SK-N-SH (cell line): ENCODE results near the gene REXO5. TPM values are rescaled to one million over a fixed set of nuclear protein-coding genes. Genes with fewer than 3 reads are reported as not detected.

Source experiments
- CTCF ChIA-PET: fragments of 300-600, 350-600 bp; formaldehyde crosslinking; extraction: SDS; loops from one replicate; lab custom pipeline; 2021; lab: Yijun Ruan, JAX
- POLR2A ChIA-PET: fragments of 350-600 bp; sonication (Branson Sonifier 250); formaldehyde crosslinking; extraction: SDS; loops from one replicate; lab custom pipeline; 2020; ENCODE audit warnings: antibody characterized with exemption, inconsistent platforms; lab: Yijun Ruan, JAX
- DNase-seq: peaks from one replicate; pipeline ENCODE4 v3.0.0; 2012
- H2AFZ ChIP-seq: fragments of 200-600 bp; sonication (generic); 2 replicates; pipeline ENCODE4 v1.8.1; 2016; ENCODE audit warnings: antibody characterized with exemption, mild to moderate bottlenecking, low read depth
- H3F3A ChIP-seq: fragments of 200-600 bp; sonication (generic); replicated peaks from 2 replicates; pipeline ENCODE3; 2016; ENCODE audit warnings: antibody characterized with exemption, mild to moderate bottlenecking; ENCODE audit not compliant: insufficient read depth
- H3K27ac ChIP-seq, 2 experiments: fragments of 200-500 bp in 1 of 2; fragments of 200-600 bp in 1 of 2; sonication (Bioruptor generic) in 1 of 2; sonication (generic), shearing (Covaris generic) in 1 of 2; 2 replicates each; pipeline versions ENCODE4 v1.5.1 to v1.6.1; 2014 to 2016; ENCODE audit warnings: low read depth in 2 of 2, inconsistent platforms in 1 of 2, low read length in 1 of 2, mild to moderate bottlenecking in 1 of 2, mixed read lengths in 1 of 2
- H3K27me3 ChIP-seq: fragments of 200-600 bp; sonication (generic), shearing (Covaris generic); 2 replicates; pipeline ENCODE4 v1.6.1; 2016; ENCODE audit warnings: mixed run types; ENCODE audit not compliant: insufficient read depth
- H3K36me3 ChIP-seq, 2 experiments: fragments of 200-500 bp in 1 of 2; fragments of 200-600 bp in 1 of 2; sonication (Bioruptor generic) in 1 of 2; sonication (generic) in 1 of 2; replicated peaks in 1 of 2; 2 replicates each; pipeline versions ENCODE3 to v1.5.1; 2014 to 2016; ENCODE audit warnings: low read length in 1 of 2, mild to moderate bottlenecking in 1 of 2; ENCODE audit not compliant: insufficient read depth in 2 of 2, control insufficient read depth in 1 of 2
- H3K4me1 ChIP-seq, 2 experiments: fragments of 200-500 bp in 1 of 2; fragments of 200-600 bp in 1 of 2; sonication (Bioruptor generic) in 1 of 2; sonication (generic), shearing (Covaris generic) in 1 of 2; 2 replicates each; pipeline versions ENCODE4 v1.5.1 to v1.6.1; 2014 to 2016; ENCODE audit warnings: low read depth in 1 of 2, low read length in 1 of 2, mixed run types in 1 of 2; ENCODE audit not compliant: insufficient read depth in 2 of 2, control insufficient read depth in 1 of 2
- H3K4me2 ChIP-seq: fragments of 200-600 bp; sonication (generic), shearing (Covaris generic); 2 replicates; pipeline ENCODE4 v1.6.1; 2017; ENCODE audit warnings: mixed run types
- H3K4me3 ChIP-seq, 2 experiments: fragments of 200-500 bp in 1 of 2; fragments of 200-600 bp in 1 of 2; sonication (Bioruptor generic) in 1 of 2; sonication (generic), shearing (Covaris generic) in 1 of 2; 2 replicates each; pipeline versions ENCODE4 v1.5.1 to v1.8.1; 2014 to 2016; ENCODE audit warnings: low read depth in 2 of 2, inconsistent platforms in 1 of 2, low read length in 1 of 2, mild to moderate bottlenecking in 1 of 2, mixed read lengths in 1 of 2, moderate library complexity in 1 of 2
- H3K79me2 ChIP-seq: fragments of 200-600 bp; sonication (generic); 2 replicates; pipeline ENCODE4 v1.8.1; 2017; ENCODE audit warnings: mild to moderate bottlenecking; ENCODE audit not compliant: insufficient read depth
- H3K9ac ChIP-seq: fragments of 200-600 bp; sonication (generic); 2 replicates; pipeline ENCODE4 v1.6.1; 2017; ENCODE audit warnings: mixed run types
- H3K9me2 ChIP-seq: fragments of 200-600 bp; sonication (generic); 2 replicates; pipeline ENCODE4 v1.6.1; 2017; ENCODE audit warnings: mixed run types
- H3K9me3 ChIP-seq: fragments of 200-600 bp; sonication (generic); 2 replicates; pipeline ENCODE4 v1.6.1; 2017; ENCODE audit warnings: mixed run types, mild to moderate bottlenecking, moderate library complexity
- H4K20me1 ChIP-seq: fragments of 200-600 bp; sonication (generic); 2 replicates; pipeline ENCODE4 v1.6.1; 2017; ENCODE audit warnings: mild to moderate bottlenecking, mixed run types; ENCODE audit not compliant: insufficient read depth
- CHD2 ChIP-seq: fragments of 150-350 bp; IDR thresholded peaks from 2 replicates; pipeline ENCODE4 v1.6.1; 2018; ENCODE audit warnings: low read length; ENCODE audit not compliant: partially characterized antibody
- ELF1 ChIP-seq: IDR thresholded peaks from 2 replicates; pipeline ENCODE4 v1.4.0; 2012
- EP300 ChIP-seq, 2 experiments: IDR thresholded peaks; 2 replicates each; pipeline versions ENCODE4 v1.4.0 to v1.6.1; 2012; ENCODE audit warnings: borderline replicate concordance in 1 of 2, low read depth in 1 of 2, low read length in 1 of 2
- FOSL2 ChIP-seq: IDR thresholded peaks from 2 replicates; pipeline ENCODE4 v1.4.0; 2012; ENCODE audit warnings: low read depth, mild to moderate bottlenecking, moderate library complexity, borderline replicate concordance
- GABPA ChIP-seq: IDR thresholded peaks from 2 replicates; pipeline ENCODE4 v1.4.0; 2012; ENCODE audit warnings: low read depth, mild to moderate bottlenecking
- GATA2 ChIP-seq: sonication (generic); formaldehyde crosslinking; IDR thresholded peaks from 2 replicates; pipeline ENCODE4 v1.5.0; 2020; ENCODE audit warnings: mild to moderate bottlenecking, missing genetic modification reagents
- MAX ChIP-seq: IDR thresholded peaks from 2 replicates; pipeline ENCODE4 v1.4.0; 2012; ENCODE audit warnings: low read depth
- MEF2A ChIP-seq: IDR thresholded peaks from 2 replicates; pipeline ENCODE4 v1.4.0; 2012; ENCODE audit warnings: low read depth, borderline replicate concordance
- NFIC ChIP-seq: IDR thresholded peaks from 2 replicates; pipeline ENCODE4 v1.4.0; 2012; ENCODE audit warnings: borderline replicate concordance
- POLR2AphosphoS5 ChIP-seq: IDR thresholded peaks from 2 replicates; pipeline ENCODE4 v1.6.1; 2012; ENCODE audit warnings: low read depth, low read length
- RCOR1 ChIP-seq: fragments of 150-350 bp; IDR thresholded peaks from 2 replicates; pipeline ENCODE4 v1.6.1; 2017; ENCODE audit warnings: antibody characterized with exemption, low read length
- RFX5 ChIP-seq: IDR thresholded peaks from 2 replicates; pipeline ENCODE4 v1.6.1; 2012; ENCODE audit warnings: mild to moderate bottlenecking, improper control_type of control experiment, low read length
- RXRA ChIP-seq: IDR thresholded peaks from 2 replicates; pipeline ENCODE4 v1.4.0; 2012; ENCODE audit warnings: low read depth, mild to moderate bottlenecking, borderline replicate concordance
- TCF12 ChIP-seq: IDR thresholded peaks from 2 replicates; pipeline ENCODE4 v1.4.0; 2012
- USF2 ChIP-seq: fragments of 150-350 bp; IDR thresholded peaks from 2 replicates; pipeline ENCODE4 v1.6.1; 2017; ENCODE audit warnings: antibody characterized with exemption, low read length, low read depth, borderline replicate concordance
- WGBS: methylation state at CpG from one replicate; pipeline ENCODE4 v1.1.6; 2017; ENCODE audit warnings: low lambda C conversion rate; 5-methylcytosine and 5-hydroxymethylcytosine counted together
- polyA plus RNA-seq, 3 experiments: library from polyadenylated mRNA; depleted of rRNA; stranded (reverse); fragments of >200 nt; gene quantifications; 2 replicates each; pipeline ENCODE4 v1.2.3, GENCODE V29; 2012
- TF ChIP-seq, protein P1 (sequence below): IDR thresholded peaks from 2 replicates; pipeline ENCODE4; 2012
- TF ChIP-seq, protein P2 (sequence below): fragments of 150-350 bp; IDR thresholded peaks from 2 replicates; pipeline ENCODE4 v1.6.1; 2016; ENCODE audit warnings: mild to moderate bottlenecking, low read depth, low read length
- TF ChIP-seq, protein P3 (sequence below): fragments of 200-600 bp; sonication (generic); IDR thresholded peaks from 2 replicates; pipeline ENCODE4 v1.6.1; 2017; ENCODE audit warnings: antibody characterized with exemption, mild to moderate bottlenecking, moderate library complexity

REXO5 gene
- polyA plus RNA-seq, 1 of the 3 experiments (the other 2 are of a cell fraction) = 3.8 TPM

DNA sequence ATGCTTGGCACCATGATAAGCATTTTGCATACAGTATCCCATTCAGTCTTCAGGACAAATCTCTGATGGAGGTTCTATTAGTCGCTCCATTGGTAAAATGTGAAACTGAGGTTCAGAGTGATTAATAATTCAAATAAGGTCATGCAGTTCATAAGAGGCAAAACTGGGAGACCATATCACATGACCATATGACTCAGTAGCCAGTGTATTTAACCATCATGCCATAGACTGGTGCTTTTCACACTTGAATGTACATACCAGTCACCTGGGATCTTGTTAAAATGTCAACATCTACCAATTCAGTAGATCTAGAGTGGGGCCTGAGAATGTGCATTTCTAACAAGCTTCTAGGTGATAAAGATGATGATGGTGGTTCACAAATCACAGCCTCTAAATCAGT lies 38.2 kb upstream of the REXO5 start:
- Histone ChIP-seq H3K27me3 (no peaks in the 10 kb centered on the region), H3K27ac (no peak overlapping the region), H3K9me2 (no peaks in the 10 kb centered on the region), H3K36me3 (no peaks in the 10 kb centered on the region), H3K4me1 (no peaks in the 10 kb centered on the region), H3K9ac (no peak overlapping the region), H3K9me3 (no peaks in the 10 kb centered on the region), H3K4me2 (no peak overlapping the region), H3K79me2 (no peaks in the 10 kb centered on the region), H3K4me3 (no peak overlapping the region), H3F3A (no peaks in the 10 kb centered on the region), H4K20me1 (no peaks in the 10 kb centered on the region), H2AFZ (no peak overlapping the region)
- ChIA-PET CTCF (no interaction called here), POLR2A (no interaction called here)
- 71% methylated on average over 1 of the region's 1 CpG for WGBS
- TF ChIP-seq, protein P1, sequence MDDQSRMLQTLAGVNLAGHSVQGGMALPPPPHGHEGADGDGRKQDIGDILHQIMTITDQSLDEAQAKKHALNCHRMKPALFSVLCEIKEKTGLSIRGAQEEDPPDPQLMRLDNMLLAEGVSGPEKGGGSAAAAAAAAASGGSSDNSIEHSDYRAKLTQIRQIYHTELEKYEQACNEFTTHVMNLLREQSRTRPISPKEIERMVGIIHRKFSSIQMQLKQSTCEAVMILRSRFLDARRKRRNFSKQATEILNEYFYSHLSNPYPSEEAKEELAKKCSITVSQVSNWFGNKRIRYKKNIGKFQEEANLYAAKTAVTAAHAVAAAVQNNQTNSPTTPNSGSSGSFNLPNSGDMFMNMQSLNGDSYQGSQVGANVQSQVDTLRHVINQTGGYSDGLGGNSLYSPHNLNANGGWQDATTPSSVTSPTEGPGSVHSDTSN = no peak
- no peak for TF ChIP-seq MAX
- TF ChIP-seq, protein P2, sequence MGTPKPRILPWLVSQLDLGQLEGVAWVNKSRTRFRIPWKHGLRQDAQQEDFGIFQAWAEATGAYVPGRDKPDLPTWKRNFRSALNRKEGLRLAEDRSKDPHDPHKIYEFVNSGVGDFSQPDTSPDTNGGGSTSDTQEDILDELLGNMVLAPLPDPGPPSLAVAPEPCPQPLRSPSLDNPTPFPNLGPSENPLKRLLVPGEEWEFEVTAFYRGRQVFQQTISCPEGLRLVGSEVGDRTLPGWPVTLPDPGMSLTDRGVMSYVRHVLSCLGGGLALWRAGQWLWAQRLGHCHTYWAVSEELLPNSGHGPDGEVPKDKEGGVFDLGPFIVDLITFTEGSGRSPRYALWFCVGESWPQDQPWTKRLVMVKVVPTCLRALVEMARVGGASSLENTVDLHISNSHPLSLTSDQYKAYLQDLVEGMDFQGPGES = no peak
- TF ChIP-seq ELF1 = no peak
- TF ChIP-seq MEF2A = no peak
- TF ChIP-seq, protein P3, sequence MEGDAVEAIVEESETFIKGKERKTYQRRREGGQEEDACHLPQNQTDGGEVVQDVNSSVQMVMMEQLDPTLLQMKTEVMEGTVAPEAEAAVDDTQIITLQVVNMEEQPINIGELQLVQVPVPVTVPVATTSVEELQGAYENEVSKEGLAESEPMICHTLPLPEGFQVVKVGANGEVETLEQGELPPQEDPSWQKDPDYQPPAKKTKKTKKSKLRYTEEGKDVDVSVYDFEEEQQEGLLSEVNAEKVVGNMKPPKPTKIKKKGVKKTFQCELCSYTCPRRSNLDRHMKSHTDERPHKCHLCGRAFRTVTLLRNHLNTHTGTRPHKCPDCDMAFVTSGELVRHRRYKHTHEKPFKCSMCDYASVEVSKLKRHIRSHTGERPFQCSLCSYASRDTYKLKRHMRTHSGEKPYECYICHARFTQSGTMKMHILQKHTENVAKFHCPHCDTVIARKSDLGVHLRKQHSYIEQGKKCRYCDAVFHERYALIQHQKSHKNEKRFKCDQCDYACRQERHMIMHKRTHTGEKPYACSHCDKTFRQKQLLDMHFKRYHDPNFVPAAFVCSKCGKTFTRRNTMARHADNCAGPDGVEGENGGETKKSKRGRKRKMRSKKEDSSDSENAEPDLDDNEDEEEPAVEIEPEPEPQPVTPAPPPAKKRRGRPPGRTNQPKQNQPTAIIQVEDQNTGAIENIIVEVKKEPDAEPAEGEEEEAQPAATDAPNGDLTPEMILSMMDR = no peak
- TF ChIP-seq USF2 = no peak
- no peak for TF ChIP-seq TCF12
- no peak for TF ChIP-seq GABPA
- no peak for TF ChIP-seq GATA2 (CRISPR knock-in tag)
- no peak for TF ChIP-seq RXRA
- TF ChIP-seq RFX5 = no peak
- DNase-seq = no peak

GRCh38 chr16:20768818-20769217 lies 37.5 kb upstream of the REXO5 start:
- CTCF ChIA-PET = no interaction called here
- no peaks in the 10 kb centered on the region for H3K9me2 ChIP-seq
- TF ChIP-seq EP300 (IDR thresholded peaks at IDR 0.05; ENCODE audit: borderline replicate concordance in 1 of 2, low read depth in 1 of 2, low read length in 1 of 2) (no peak), RFX5 (no peak), POLR2AphosphoS5 (no peak), CHD2 (no peak), NFIC (no peak), FOSL2 (no peak), RCOR1 (no peak)
- TF ChIP-seq, protein P1 = no peak
- TF ChIP-seq, protein P3 = no peak
- TF ChIP-seq, protein P2 = no peak

More at GRCh38 chr16:20768818-20769217, 37.5 kb upstream of the REXO5 start:
- H3K27ac ChIP-seq = no peak overlapping the region
- no peaks in the 10 kb centered on the region for H3K36me3 ChIP-seq
- H3K9me3 ChIP-seq = no peaks in the 10 kb centered on the region
- H3K9ac ChIP-seq = no peak overlapping the region
- H3F3A ChIP-seq = no peaks in the 10 kb centered on the region
- no peak for DNase-seq
- no peak overlapping the region for H2AFZ ChIP-seq
- POLR2A ChIA-PET = no interaction called here
- H3K79me2 ChIP-seq = no peaks in the 10 kb centered on the region
- no peak overlapping the region for H3K4me2 ChIP-seq
- H3K4me1 ChIP-seq = no peaks in the 10 kb centered on the region
- 38% methylated on average over 1 of the region's 1 CpG for WGBS
- H3K4me3 ChIP-seq = no peak overlapping the region
- no peaks in the 10 kb centered on the region for H3K27me3 ChIP-seq
- no peaks in the 10 kb centered on the region for H4K20me1 ChIP-seq
